GM12865 (cell line): ENCODE data around the gene SUN2.

ENCODE experiments used
- DNase-seq: peaks from one replicate; pipeline ENCODE4 v3.0.0; 2010; ENCODE audit warnings: low read depth
- H3K4me3 ChIP-seq: 2 replicates; pipeline ENCODE4 v1.5.1; 2011; ENCODE audit warnings: mild to moderate bottlenecking, low read depth, low read length, control low read depth
- CTCF ChIP-seq: IDR thresholded peaks from 2 replicates; pipeline ENCODE4 v1.5.1; 2011; ENCODE audit warnings: low read length, control low read depth, low read depth, inconsistent platforms; ENCODE audit not compliant: insufficient read depth; ENCODE audit errors: missing control alignments

Gene SUN2

GRCh38 chr22:38777087-38777671, 21.4 kb upstream of the SUN2 start:
- H3K4me3 ChIP-seq = no peak overlapping the region
- no peak for DNase-seq
- no peak for TF ChIP-seq CTCF

GRCh38 chr22:38776086-38776485, 20.3 kb upstream of the SUN2 start:
- H3K4me3 ChIP-seq = no peak overlapping the region
- TF ChIP-seq CTCF = no peak
- no peak for DNase-seq

GRCh38 chr22:38775656-38776055, 19.9 kb upstream of the SUN2 start:
- no peak overlapping the region for H3K4me3 ChIP-seq
- no peak for DNase-seq
- no peak for TF ChIP-seq CTCF

GRCh38 chr22:38774496-38775166, 18.8 kb upstream of the SUN2 start:
- no peak for TF ChIP-seq CTCF
- no peak overlapping the region for H3K4me3 ChIP-seq
- no peak for DNase-seq

- no peak for DNase-seq
- no peak overlapping the region for H3K4me3 ChIP-seq
- TF ChIP-seq CTCF = no peak
These were observed 17.7 kb upstream of the SUN2 start for GRCh38 chr22:38773363-38773946.

- no peak for DNase-seq
- no peak for TF ChIP-seq CTCF
- H3K4me3 ChIP-seq = no peak overlapping the region
These were observed 16.8 kb upstream of the SUN2 start for GRCh38 chr22:38772623-38772873.
